GM23338 (cell line): Measurements from ENCODE around the gene WIPI1. TPM values are rescaled to one million over a fixed set of nuclear protein-coding genes. Genes with fewer than 3 reads are reported as not detected.

Experiments
- CREB1 ChIP-seq: fragments of 250-450 bp; sonication (Bioruptor Pico); IDR thresholded peaks from 2 replicates; pipeline ENCODE4 v1.5.0; 2020; ENCODE audit warnings: low read depth, mild to moderate bottlenecking, moderate library complexity
- ETS1 ChIP-seq: IDR thresholded peaks from 2 replicates; pipeline ENCODE4 v1.6.1; 2016; ENCODE audit warnings: antibody characterized with exemption
- JUNB ChIP-seq: IDR thresholded peaks from one replicate; pipeline ENCODE4 v1.6.1; 2016; ENCODE audit warnings: antibody characterized with exemption; ENCODE audit not compliant: unreplicated experiment
- REST ChIP-seq: IDR thresholded peaks from one replicate; pipeline ENCODE4 v1.6.1; 2018; ENCODE audit warnings: antibody characterized with exemption; ENCODE audit not compliant: unreplicated experiment
- ZNF114 ChIP-seq: fragments of 250-450 bp; sonication (Bioruptor Pico); IDR thresholded peaks from 2 replicates; pipeline ENCODE4 v1.5.0; 2020; ENCODE audit warnings: mild to moderate bottlenecking, moderate library complexity
- ZNF462 ChIP-seq: fragments of 250-450 bp; sonication (Bioruptor Pico); IDR thresholded peaks from 2 replicates; pipeline ENCODE4 v1.5.0; 2020; ENCODE audit warnings: mild to moderate bottlenecking, moderate library complexity
- polyA plus RNA-seq: library from polyadenylated mRNA; unstranded; fragments of >200 nt; fragmentation: Nextera tagmentation; extraction: Ambion mirVana; gene quantifications from 2 replicates; pipeline ENCODE4 v1.2.1, GENCODE V29; 2016
- total RNA-seq: library from RNA; depleted of rRNA; stranded (reverse); fragments of >200 nt; shearing (Covaris generic); gene quantifications from 2 replicates; pipeline ENCODE4 v1.2.3, GENCODE V29; 2014

The WIPI1 gene
- total and polyA plus RNA-seq, 2 experiments from 2014 or later = 24.1 to 29.3 TPM

GRCh38 chr17:68418876-68419275 is 38.4 kb downstream of the WIPI1 start (continued):
- TF ChIP-seq ZNF462 (CRISPR knock-in tag) (no peak), REST (no peak), ZNF114 (no peak), JUNB (no peak), ETS1 (no peak), CREB1 (CRISPR knock-in tag) (no peak)
